NCI-H226 (cell line): ENCODE data around the gene TMEM238.
"Not testable (repeated sequence)": the region's sequence is repeated elsewhere in the genome, so short reads cannot be mapped to it uniquely, and the experiment has no call there.

ENCODE experiments used
- DNase-seq: peaks from one replicate; pipeline ENCODE4 v3.0.0-alpha.2; 2015

The TMEM238 gene

GRCh38 chr19:55384131-55384919 is at the start of gene TMEM238:
Gene TMEM238 (minus strand): TSS chr19:55384292. CDS start chr19:55384259, 33 bp downstream.
- DNase-seq = no peak

- DNase-seq = no peak
These were observed 49.2 kb upstream of the TMEM238 start for GRCh38 chr19:55433292-55433691.

GRCh38 chr19:55432241-55432959 is 48.3 kb upstream of the TMEM238 start:
- DNase-seq = no peak

GRCh38 chr19:55431183-55431582 is 47.1 kb upstream of the TMEM238 start:
- no peak for DNase-seq

- no peak for DNase-seq
These were observed 42.0 kb upstream of the TMEM238 start for GRCh38 chr19:55426042-55426441.

- DNase-seq = no peak
These were observed 40.4 kb upstream of the TMEM238 start for GRCh38 chr19:55424518-55424917.

- DNase-seq = no peak
These were observed 39.3 kb upstream of the TMEM238 start for GRCh38 chr19:55423225-55424005.

GRCh38 chr19:55421281-55421680 is 37.2 kb upstream of the TMEM238 start:
- DNase-seq = not testable (repeated sequence)

GRCh38 chr19:55419624-55420236 is 35.6 kb upstream of the TMEM238 start:
- no peak for DNase-seq

- DNase-seq = no peak
These were observed 35.0 kb upstream of the TMEM238 start for GRCh38 chr19:55419103-55419502.

- peak; percentile 70 for DNase-seq
These were observed 34.1 kb upstream of the TMEM238 start for GRCh38 chr19:55418185-55418584.

- no peak for DNase-seq
These were observed 26.1 kb upstream of the TMEM238 start for GRCh38 chr19:55410168-55410567.

- DNase-seq = not testable (repeated sequence)
These were observed 25.1 kb upstream of the TMEM238 start for GRCh38 chr19:55409179-55409578.

GRCh38 chr19:55408533-55408872 is 24.4 kb upstream of the TMEM238 start:
- DNase-seq = no peak

- DNase-seq = peak; percentile 100
These were observed 23.9 kb upstream of the TMEM238 start for GRCh38 chr19:55407800-55408532.

- DNase-seq = not testable (repeated sequence)
These were observed 23.4 kb upstream of the TMEM238 start, which contains the start of gene UBE2S for GRCh38 chr19:55407550-55407799. Gene UBE2S (minus strand): TSS chr19:55407788. CDS start chr19:55407589, 199 bp downstream.

- no peak for DNase-seq
These were observed 22.9 kb upstream of the TMEM238 start for GRCh38 chr19:55406826-55407549.

GRCh38 chr19:55406091-55406825 is 22.2 kb upstream of the TMEM238 start:
- no peak for DNase-seq

- DNase-seq = no peak
These were observed 21.5 kb upstream of the TMEM238 start for GRCh38 chr19:55405638-55406037.

- DNase-seq = no peak
These were observed 18.4 kb upstream of the TMEM238 start for GRCh38 chr19:55402509-55402908.

- not testable (repeated sequence) for DNase-seq
These were observed 17.3 kb upstream of the TMEM238 start for GRCh38 chr19:55401390-55401789.
